GM21367 (cell line): ENCODE data around the gene CHAC1.

Experiments
- ATAC-seq: cut with Tn5 transposase; IDR thresholded peaks from one replicate; pipeline ENCODE4 v1.9.1; 2021; ENCODE audit not compliant: unreplicated experiment

CHAC1 gene, protein sequence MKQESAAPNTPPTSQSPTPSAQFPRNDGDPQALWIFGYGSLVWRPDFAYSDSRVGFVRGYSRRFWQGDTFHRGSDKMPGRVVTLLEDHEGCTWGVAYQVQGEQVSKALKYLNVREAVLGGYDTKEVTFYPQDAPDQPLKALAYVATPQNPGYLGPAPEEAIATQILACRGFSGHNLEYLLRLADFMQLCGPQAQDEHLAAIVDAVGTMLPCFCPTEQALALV

DNA sequence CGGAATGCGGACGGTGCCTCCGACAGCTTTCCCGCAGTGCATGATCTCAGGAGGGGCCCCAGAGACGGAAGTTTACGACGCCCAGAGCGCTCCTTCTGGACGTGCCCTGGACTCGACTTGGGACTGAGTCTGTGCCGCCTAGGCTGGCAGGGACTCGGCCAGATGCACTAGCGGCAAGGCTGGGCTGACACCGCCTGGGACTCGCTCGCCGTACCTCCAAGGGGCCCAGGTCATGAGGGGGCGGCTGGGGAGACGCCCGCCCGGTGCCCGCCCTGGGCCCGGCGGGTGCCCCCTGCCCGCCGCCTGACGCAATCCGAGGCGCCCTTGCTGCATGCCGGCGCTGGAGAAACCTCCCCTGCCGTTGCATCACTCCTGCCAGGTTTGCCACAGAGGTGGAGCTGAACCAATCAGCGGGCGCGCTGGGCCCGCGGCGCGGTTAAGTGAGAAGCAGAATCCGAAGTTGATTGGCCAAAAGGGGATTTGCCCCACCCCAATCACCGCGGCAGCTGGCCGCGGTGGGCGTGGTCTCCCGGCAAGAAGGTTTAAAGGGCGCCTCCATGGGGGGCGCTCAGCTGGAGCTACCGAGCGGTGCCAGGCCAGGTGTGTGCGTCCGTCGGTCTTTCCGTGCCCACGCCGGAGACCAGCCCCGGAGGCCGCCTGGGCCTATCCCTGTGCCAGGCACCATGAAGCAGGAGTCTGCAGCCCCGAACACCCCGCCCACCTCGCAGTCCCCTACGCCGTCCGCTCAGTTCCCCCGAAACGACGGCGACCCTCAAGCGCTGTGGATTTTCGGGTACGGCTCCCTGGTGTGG lies at the start of gene CHAC1:
TSS of gene CHAC1 (plus strand) at position 571 of the 812 bp plus-strand sequence. CDS start at position 684, 113 bp downstream.
- ATAC-seq: peak; percentile 81

DNA sequence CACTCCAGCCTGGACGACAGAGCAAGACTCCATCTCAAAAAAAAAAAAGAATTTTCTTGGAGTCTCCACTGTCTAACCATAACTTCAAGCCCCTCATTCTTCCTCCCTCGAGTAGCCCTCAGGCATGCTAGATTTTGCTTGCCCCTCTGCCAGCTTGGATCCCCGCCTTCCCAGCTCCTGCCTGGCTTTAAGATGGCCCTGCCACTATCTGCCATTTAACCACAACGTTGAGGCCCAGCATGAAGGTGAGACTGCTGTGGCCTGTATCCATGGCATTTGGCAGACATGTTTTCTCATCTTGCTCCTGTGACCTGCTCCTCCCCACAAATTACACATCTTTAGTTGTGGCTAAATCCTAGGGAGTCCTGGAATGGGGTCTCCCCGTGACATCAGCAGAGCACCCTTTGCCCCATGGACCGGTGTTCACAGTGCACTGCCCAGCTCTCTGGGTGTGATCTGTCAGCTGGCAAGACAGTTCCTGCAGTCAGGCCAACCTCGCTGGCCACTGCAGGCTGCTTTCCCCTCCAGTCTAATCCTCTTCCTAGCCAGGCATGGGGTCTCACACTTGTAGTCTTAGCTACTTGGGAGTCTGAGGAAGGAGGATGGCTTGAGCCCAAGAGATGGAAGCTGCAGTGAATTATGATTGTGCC lies 48.6 kb upstream of the CHAC1 start:
- ATAC-seq: no peak

- ATAC-seq: peak; percentile 69
These were observed 46.9 kb upstream of the CHAC1 start for GRCh38 chr15:40906091-40906990.

DNA sequence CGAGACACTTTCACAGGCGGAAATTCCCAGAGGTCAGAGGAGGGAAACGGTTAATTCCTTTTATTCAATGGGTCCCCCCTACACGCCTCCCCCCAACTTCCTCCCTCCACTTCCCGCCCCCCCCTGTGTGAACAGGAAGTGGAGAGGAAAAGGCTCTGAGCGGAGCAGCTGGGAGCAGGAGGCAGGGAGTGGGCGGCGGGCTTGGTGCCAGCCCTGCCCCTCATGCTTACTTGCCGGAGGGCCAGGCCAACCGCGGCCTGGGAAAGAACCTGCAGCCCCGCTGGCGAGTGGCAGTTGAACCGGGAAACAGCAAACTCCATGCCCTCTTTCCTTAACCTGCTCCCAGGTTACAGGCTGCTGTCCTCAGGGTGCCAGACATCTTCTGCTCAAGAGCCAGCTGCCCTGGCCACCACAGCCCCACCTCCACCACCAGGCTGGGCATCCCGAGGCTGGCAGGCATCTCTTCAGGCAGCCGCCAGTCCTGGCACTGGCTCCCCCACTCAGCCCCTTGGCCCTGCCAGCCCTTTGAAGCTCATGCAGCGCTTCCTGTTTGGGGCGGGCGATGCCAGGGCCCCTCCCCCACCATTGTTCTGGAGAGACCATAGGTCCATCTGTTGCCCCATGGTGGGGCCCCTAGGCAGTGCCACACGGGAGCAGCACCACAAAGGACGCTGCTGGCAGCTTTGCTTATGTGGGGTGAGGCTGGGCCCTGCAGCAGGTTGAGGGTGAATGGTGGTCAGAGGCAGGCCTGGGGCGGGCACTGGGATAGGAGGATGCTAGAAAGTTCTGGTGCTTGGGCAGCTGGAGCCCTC lies 46.1 kb upstream of the CHAC1 start:
- ATAC-seq: no peak

DNA sequence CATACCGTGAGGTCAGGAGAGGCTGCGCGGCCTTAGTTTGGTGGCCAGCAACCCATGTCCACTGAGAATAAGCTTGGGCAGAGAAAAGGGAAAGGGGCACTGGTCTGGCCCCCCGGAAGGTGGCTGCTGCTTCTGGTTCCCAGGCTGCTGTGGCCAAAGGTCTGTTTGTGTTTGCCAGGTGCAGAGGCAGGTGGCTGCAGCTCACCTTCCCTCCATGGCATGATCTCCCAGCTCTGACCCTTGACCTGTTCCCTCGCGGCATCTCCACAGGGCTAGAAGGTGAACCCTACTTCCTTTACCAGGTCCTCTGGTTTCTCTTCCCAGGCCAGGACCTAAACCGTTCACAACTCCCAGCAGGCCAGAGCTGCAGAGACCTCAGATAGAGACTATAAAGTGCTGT lies 45.2 kb upstream of the CHAC1 start:
- ATAC-seq: no peak

DNA sequence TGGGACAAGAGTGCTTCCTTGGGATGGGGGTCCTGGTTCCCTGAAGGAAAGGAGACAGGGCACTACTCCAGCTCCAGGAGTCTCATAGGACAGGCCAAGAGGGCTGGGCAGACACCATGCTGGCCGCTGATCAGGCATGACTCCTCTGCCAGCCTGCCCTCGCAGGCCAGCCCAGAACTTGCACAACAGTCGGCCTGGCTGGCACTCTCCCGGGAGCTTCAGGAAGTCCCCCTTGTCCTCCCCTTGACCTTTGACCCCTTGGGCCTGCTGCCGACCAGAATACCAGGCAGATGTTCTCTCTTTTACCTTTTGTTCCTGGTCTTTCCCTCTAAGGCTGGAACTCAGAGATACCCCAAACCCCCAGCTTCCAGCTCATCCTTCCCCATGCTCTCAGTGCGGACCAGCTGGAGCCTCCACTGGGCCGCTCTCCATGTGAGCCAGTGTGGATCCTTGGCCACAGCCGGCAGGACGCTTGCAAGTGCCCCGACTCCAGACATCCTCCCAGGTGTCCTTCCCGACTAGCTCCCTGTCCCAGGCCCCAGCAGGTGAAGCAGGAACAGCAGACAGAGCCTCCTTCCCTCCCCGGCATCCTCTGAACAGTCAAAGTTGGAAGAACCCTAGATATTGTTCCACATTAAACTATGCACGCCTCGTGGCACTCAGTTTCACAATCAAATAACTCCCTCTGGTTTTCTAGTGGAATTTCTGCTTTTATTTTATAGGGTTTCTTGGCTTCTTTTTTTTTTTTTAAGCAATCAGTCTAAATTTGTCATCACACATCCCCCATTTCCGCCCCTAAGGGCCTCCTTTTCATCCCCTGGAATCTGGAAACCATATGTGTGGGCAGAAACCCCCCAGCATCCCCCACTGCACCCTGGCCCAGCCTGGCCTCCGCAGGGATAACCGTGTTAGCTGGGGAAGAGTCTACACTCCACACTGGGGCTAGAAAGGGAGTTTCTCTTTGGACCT lies 43.3 kb upstream of the CHAC1 start:
- no peak for ATAC-seq

DNA sequence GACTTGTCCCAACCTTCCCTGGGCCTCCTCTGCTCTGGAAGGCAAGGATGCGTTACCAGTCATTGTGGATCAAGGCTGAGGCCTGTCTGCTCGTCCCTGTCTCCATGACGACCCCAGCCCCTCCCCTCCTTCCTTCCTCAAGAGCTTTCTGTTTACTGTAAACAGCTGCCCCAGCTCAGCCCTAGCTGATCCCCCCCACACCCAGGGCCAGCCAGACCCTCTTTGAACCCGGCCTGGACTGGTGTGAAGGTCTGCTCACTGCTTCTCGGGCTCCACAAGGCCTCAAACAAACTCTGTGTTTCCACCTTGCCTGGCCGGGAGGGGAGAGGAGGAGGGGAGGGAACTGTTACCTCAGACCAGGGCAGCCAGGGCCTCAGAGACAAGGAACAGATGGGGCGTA lies 42.1 kb upstream of the CHAC1 start:
- ATAC-seq: no peak

DNA sequence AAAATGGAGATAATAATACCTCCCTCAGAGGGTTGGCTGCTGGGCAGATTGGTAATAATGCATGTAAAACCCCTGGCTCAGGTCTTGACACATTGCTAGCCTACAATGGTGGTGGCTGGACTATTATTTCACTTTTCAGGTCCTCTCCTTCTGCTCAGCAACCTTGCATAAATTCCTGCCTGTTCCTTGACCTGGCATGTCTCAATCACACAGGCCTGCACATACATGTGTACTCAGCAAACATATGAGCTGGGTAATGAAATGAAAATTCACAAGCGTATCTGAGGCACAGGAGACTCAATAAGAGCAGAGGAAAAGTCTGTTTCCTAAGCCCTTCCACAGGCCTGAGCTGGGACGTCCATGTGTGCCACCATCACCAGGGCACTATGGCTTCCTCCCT lies 41.6 kb upstream of the CHAC1 start:
- ATAC-seq: no peak

DNA sequence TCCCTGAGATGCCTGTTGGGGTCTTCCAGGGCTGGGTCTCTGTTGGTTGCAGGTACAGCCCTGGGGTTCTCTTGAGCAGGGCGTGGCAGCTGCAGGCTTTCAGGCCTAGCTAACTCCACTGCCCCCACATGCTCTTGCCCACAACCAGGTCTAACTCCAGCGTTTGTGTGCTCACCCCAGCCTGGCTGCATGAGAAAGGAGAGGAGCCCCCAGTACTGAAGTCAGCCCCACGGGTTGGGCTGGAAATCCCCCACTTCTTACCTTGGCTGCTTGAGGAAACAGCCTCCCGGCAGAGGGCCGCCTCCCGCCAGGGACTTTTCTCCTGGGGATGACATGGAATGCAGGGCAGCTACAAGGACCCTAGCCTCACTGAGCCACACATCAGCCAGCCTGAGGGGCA lies 40.8 kb upstream of the CHAC1 start:
- ATAC-seq: no peak

- ATAC-seq: no peak
These were observed 39.3 kb upstream of the CHAC1 start for GRCh38 chr15:40914013-40914412.

DNA sequence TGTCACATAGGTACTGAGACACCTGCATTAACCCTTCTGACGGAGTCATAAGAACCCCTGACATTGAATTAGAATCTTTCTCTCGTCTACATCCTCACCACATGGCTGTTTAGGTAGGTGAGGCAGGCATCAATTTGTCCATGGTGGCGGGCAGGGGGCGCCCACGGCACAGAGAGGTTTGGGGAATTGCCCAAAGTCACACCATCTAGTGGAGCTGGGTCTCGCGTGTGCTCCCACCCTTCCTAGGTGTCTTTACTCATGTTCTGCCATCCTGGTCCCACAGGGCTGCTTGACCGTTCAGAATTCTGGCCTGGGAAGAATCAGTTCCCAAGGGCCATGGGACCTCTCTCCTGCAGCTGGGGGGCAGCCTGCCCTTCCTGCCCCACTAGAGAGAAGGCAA lies 38.8 kb upstream of the CHAC1 start:
- no peak for ATAC-seq

GRCh38 chr15:40915116-40915661 lies 38.1 kb upstream of the CHAC1 start:
- ATAC-seq: no peak

DNA sequence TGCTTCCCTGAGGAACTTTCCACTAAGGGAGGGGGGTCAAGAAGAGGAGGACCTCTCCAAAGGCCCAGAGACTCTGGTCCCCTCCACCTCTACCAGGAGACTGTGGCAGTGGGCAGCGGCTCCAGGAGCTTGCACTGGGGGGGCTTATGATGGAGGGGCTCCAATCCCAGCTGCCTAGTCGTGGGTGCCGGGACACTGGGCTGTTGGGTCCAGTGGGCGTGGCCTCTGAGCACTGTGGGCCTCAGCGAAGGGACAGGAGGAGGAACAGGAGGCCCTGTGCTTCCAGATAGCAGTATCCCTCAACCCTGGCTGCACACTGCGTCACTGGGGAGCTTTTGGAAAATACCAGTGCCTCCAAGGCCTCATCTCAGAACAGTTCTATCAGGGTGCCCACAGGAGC lies 37.6 kb upstream of the CHAC1 start:
- ATAC-seq: no peak

- no peak for ATAC-seq
These were observed 35.7 kb upstream of the CHAC1 start for GRCh38 chr15:40917585-40917984.

GRCh38 chr15:40918146-40918798 lies 35.0 kb upstream of the CHAC1 start:
- no peak for ATAC-seq

DNA sequence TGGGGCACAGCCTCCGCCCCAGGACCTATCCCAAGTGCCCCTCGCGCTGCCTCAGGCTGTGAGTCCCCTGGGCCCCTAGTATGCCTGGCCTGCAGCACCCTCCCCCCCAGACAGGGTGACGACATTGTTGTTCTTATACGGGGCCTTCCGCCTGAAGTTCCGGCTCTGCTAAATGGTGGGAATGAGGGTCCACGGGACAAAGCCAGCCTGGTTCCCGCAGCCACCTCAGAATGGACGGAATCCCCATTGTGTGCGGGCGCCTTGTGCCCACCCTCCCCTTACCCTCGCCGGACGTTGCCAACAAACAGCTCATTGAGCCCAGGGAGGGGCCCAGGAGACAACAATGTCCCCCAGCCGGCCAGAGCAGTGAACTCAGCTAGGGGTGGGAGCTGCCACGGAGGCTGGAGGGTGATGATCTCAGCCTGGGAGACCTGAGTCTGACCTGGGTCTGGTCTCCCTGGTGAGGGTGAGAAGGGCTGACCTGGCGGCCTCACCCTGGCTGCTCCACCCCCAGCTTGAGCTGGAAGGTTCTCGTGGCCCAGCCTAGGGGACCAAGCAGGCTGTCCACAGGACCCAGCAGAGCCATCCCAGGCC lies 34.4 kb upstream of the CHAC1 start:
- ATAC-seq: no peak

- ATAC-seq: no peak
These were observed 31.2 kb upstream of the CHAC1 start for GRCh38 chr15:40921949-40922607.
